ENCODE measurements around the gene MIER1. TPM values are rescaled to one million over a fixed set of nuclear protein-coding genes. Genes with fewer than 3 reads are reported as not detected.

The MIER1 gene
- total and polyA plus RNA-seq, 9 of the 15 experiments (the other 6 are each of a cell fraction or from before 2014, with no cell fraction given) = 13.9 to 34.8 (median 21.5) TPM

- ATAC-seq (no peak), DNase-seq (ENCODE audit: extremely low read depth in 1 of 4, low spot score in 3 of 4) (no peak), FAIRE-seq (no peak)
- peaks cover 5 to 12% of the 10 kb centered on the region in 2 experiments; a peak in 3 of 5 replicates for H3K4me1 ChIP-seq (replicated peaks in 1 of 2; ENCODE audit: control insufficient read depth in 2 of 2, insufficient read depth in 2 of 2, low read length in 2 of 2)
- BruUV-seq (replicated peaks) = no TSS peak
- ChIA-PET CTCF (ENCODE audit: low intra/inter-chr PET ratio) (no interaction called here), POLR2A (interaction anchor here (0.6 kb wide), 1 partner anchor 1673 kb away, joined by 3 read pairs; no protein-coding TSS in a partner anchor)
- H3K36me3 ChIP-seq (ENCODE audit: control insufficient read depth, insufficient read depth, low read length) = peaks cover 2% of the 10 kb centered on the region; the same call in 1 of the 3 replicates
- H2AFZ ChIP-seq (ENCODE audit: low read depth, low read length) = no peak overlapping the region
- no peaks in the 10 kb centered on the region for H3K9me1 ChIP-seq (ENCODE audit: control insufficient read depth, insufficient read depth, low read length)
- no peak overlapping the region for H3K4me2 ChIP-seq (ENCODE audit: insufficient read depth, low read length)
- peak overlapping the region; percentile 81; the same call in 2 of the 3 replicates for H3K27ac ChIP-seq (ENCODE audit: extremely low read depth, low read depth, low read length)
- H3K4me3 ChIP-seq = no peak overlapping the region
- H3K27me3 ChIP-seq (ENCODE audit: control insufficient read depth in 2 of 2, insufficient read depth in 2 of 2, low read length in 2 of 2) = no peaks in the 10 kb centered on the region
- TF ChIP-seq FOSL1 (tag; conservative IDR thresholded peaks at IDR 0.05) (peak; percentile 45; the same call in 1 of the 2 replicates), ZNF507 (tag; conservative IDR thresholded peaks at IDR 0.05) (no peak), NFE2 (IDR thresholded peaks at IDR 0.05; ENCODE audit: low read depth) (no peak), SMARCE1 (IDR thresholded peaks at IDR 0.05) (peak; percentile 19; the same call in 1 of the 2 replicates), HNRNPL (IDR thresholded peaks at IDR 0.05; ENCODE audit: low read depth, low read length) (no peak), FOXK2 (conservative IDR thresholded peaks at IDR 0.05 in 1 of 2, IDR thresholded peaks at IDR 0.05 in 1 of 2; ENCODE audit: low read depth in 2 of 2) (no peak), PKNOX1 (IDR thresholded peaks at IDR 0.05) (0 out of 2 replicates have a peak, but pooled peaks have one; percentile 7), DPF2 (IDR thresholded peaks at IDR 0.05) (peak; percentile 53; the same call in 1 of the 2 replicates), ATF3 (IDR thresholded peaks at IDR 0.05) (peak; percentile 20; the same call in 1 of the 2 replicates), ATF3 (CRISPR knock-in tag; conservative IDR thresholded peaks at IDR 0.05) (no peak), MEIS2 (IDR thresholded peaks at IDR 0.05; ENCODE audit: partially characterized antibody) (peak; percentile 40), HDAC3 (IDR thresholded peaks at IDR 0.05; ENCODE audit: borderline replicate concordance, partially characterized antibody) (peak; percentile 9), ATF2 (CRISPR knock-in tag; IDR thresholded peaks at IDR 0.05) (no peak), HMBOX1 (IDR thresholded peaks at IDR 0.05) (peak; percentile 34; the same call in 1 of the 2 replicates), SMARCA4 (IDR thresholded peaks at IDR 0.05) (peak; percentile 30; the same call in 1 of the 2 replicates)
- H3K9ac ChIP-seq (ENCODE audit: insufficient read depth in 1 of 2, low read depth in 2 of 2, low read length in 2 of 2) = peak overlapping the region in 1 of 2 experiments; percentile 62; a peak in 2 of 4 replicates
- no peaks in the 10 kb centered on the region for H3K9me3 ChIP-seq (replicated peaks; ENCODE audit: control insufficient read depth, insufficient read depth, low read depth, low read length)
- in situ Hi-C loops (cut with MboI) (no loop called here), intact Hi-C loops (cut with micrococcal nuclease) (loop anchor here (5.0 kb wide), 2 partner anchors 215 to 505 kb away; partner anchors contain the start of gene SERBP1)
- peaks cover 88% of the 10 kb centered on the region for H3K79me2 ChIP-seq (ENCODE audit: control insufficient read depth, insufficient read depth, low read length)
- no peaks in the 10 kb centered on the region for H4K20me1 ChIP-seq (replicated peaks; ENCODE audit: control insufficient read depth, insufficient read depth, low read length)
These were observed 2.7 kb downstream of the MIER1 start for GRCh38 chr1:66927528-66927927.

Measured in K562 (cell line).